ENCODE data around the gene SRA1. TPM values are rescaled to one million over a fixed set of nuclear protein-coding genes. Genes with fewer than 3 reads are reported as not detected.
"Not testable (repeated sequence)": the region's sequence is repeated elsewhere in the genome, so short reads cannot be mapped to it uniquely, and the experiment has no call there.

The SRA1 gene
- 31.8 and 34.6 TPM in 2 replicates for total RNA-seq
- long read RNA-seq, transcript SRA1-201 (5 exons, 2,107 nt), result major isoform, 25 of 42 reads
- long read RNA-seq, transcript SRA1-205 (4 exons, 1,466 nt), result minor isoform, 12 of 42 reads
- long read RNA-seq, partial matches to known transcripts, result 1 of 42 reads
- long read RNA-seq, other reads (novel, unspliced or antisense), result 2 of 42 reads

DNA sequence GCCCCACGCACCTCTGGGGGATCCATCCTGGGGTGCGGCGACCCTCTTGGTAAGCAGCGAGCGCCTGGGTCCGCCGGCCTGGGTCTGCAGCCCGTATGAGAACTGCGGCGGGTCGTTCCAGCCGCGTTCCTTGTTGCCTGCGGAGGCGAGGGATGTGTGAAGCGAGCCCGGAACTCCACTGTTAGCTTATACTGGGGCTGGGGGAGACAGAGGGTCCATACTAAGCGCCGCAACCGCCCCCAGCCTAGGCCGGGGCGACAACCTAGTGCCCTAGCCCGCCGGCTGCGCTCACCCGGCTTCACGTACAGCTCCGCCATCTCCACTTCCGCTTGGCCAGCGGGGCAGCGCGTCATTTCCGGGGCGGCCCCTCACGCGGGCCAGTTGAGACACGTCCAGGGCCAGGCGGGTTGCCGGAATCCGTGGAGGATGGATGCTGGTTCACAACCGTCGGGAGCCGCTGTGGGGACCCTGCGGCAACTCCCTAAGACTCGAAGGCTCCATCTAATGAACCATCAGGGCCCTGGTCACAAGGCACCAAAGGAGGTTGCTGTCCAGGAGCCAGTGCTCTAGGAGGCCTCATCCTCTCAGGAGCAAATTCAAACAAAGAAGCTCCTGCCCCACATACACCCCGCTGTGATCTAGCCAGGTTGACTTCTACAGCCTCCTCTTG is at the start of gene SRA1:
Gene SRA1, minus strand, starts transcription at position 338 of the 670 bp plus-strand sequence. Its CDS starts 21 bp downstream, at position 317.
- Mint-ChIP-seq H3K4me1 (ENCODE audit: low read depth) (peaks cover 21% of the 10 kb centered on the region), H3K27me3 (no peaks in the 10 kb centered on the region), H3K27ac (peak within 1 kb of the TSS; percentile 98), H3K4me3 (ENCODE audit: low read depth) (peak within 1 kb of the TSS; percentile 92), H3K9me3 (ENCODE audit: low read depth) (no peaks in the 10 kb centered on the region), H3K36me3 (ENCODE audit: insufficient read depth) (peaks cover 6% of the 10 kb centered on the region)
- DNase-seq (ENCODE audit: low spot score, unreplicated experiment), result peak; percentile 84
- TF ChIP-seq, protein P1, sequence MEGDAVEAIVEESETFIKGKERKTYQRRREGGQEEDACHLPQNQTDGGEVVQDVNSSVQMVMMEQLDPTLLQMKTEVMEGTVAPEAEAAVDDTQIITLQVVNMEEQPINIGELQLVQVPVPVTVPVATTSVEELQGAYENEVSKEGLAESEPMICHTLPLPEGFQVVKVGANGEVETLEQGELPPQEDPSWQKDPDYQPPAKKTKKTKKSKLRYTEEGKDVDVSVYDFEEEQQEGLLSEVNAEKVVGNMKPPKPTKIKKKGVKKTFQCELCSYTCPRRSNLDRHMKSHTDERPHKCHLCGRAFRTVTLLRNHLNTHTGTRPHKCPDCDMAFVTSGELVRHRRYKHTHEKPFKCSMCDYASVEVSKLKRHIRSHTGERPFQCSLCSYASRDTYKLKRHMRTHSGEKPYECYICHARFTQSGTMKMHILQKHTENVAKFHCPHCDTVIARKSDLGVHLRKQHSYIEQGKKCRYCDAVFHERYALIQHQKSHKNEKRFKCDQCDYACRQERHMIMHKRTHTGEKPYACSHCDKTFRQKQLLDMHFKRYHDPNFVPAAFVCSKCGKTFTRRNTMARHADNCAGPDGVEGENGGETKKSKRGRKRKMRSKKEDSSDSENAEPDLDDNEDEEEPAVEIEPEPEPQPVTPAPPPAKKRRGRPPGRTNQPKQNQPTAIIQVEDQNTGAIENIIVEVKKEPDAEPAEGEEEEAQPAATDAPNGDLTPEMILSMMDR (IDR thresholded peaks at IDR 0.05; ENCODE audit: unreplicated experiment), result no peak

DNA sequence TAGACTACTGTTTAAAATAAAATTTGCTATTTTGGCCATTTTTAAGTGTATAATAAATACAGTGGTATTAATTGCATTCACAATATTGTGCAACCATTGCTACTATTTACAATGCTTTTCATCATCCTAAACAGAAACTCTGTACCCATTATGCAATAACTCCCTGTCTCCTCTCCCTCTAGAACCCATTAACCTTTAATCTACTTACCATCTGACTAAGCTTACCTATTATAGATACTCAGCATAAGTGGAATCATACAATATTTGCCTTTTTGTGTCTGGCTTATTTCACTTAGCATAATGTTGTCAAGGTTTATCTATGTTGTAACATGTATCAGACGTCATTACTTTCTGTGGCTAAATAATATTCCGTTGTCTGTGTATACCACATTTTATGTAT is 49.8 kb upstream of the SRA1 start:
- H3K4me3 Mint-ChIP-seq (ENCODE audit: low read depth), result no peak overlapping the region
- no peaks in the 10 kb centered on the region for H3K36me3 Mint-ChIP-seq (ENCODE audit: insufficient read depth)
- no peaks in the 10 kb centered on the region for H3K4me1 Mint-ChIP-seq (ENCODE audit: low read depth)
- DNase-seq (ENCODE audit: low spot score, unreplicated experiment), result no peak
- no peak overlapping the region for H3K27ac Mint-ChIP-seq
- TF ChIP-seq, protein P1 (IDR thresholded peaks at IDR 0.05; ENCODE audit: unreplicated experiment), result no peak
- no peaks in the 10 kb centered on the region for H3K27me3 Mint-ChIP-seq
- H3K9me3 Mint-ChIP-seq (ENCODE audit: low read depth), result peaks cover 11% of the 10 kb centered on the region

DNA sequence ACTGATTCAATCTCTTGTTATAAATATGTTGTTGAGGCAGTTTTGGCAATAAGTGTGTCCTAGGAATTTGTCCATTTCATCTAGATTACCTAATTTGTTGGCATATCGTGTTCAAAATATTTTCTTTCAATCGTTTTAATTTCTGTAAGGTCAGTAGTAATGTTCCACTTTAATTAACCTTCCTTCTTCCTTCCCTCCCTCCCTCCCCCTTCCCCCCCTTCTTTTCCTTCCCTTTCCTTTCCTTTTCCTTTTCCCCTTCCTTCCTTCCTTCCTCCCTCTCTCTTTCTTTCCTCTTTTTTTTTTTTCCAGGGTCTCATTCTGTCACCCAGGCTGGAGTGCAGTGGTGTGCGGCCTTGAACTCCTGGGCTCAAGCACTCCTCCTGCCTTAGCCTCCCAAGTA is 48.6 kb upstream of the SRA1 start:
- TF ChIP-seq, protein P1 (IDR thresholded peaks at IDR 0.05; ENCODE audit: unreplicated experiment), result no peak
- no peak overlapping the region for H3K27ac Mint-ChIP-seq
- H3K4me1 Mint-ChIP-seq (ENCODE audit: low read depth), result no peaks in the 10 kb centered on the region
- peaks cover 4% of the 10 kb centered on the region for H3K9me3 Mint-ChIP-seq (ENCODE audit: low read depth)
- no peaks in the 10 kb centered on the region for H3K36me3 Mint-ChIP-seq (ENCODE audit: insufficient read depth)
- no peak for DNase-seq (ENCODE audit: low spot score, unreplicated experiment)
- no peak overlapping the region for H3K4me3 Mint-ChIP-seq (ENCODE audit: low read depth)
- H3K27me3 Mint-ChIP-seq, result no peaks in the 10 kb centered on the region

DNA sequence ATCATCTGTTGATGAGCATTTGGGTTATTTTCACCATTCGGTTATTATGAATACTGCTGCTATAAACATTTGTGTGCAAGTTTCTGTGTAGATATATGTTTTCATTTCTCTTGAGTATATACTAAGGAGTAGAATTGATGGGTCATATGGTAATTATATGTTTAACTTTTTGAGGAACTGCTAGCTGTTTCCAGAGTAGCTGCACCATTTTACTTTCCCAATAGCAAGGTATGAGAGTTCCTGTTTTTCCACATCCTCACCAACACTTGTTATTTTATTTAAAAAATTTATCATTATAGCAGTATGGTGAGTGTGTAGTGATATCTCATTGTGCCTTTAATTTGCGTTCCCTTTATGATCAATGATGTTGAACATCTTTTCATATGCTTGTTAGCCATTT is 46.5 kb upstream of the SRA1 start:
- Mint-ChIP-seq H3K27ac (no peak overlapping the region), H3K27me3 (no peaks in the 10 kb centered on the region), H3K36me3 (ENCODE audit: insufficient read depth) (no peaks in the 10 kb centered on the region), H3K4me1 (ENCODE audit: low read depth) (no peaks in the 10 kb centered on the region), H3K9me3 (ENCODE audit: low read depth) (no peaks in the 10 kb centered on the region), H3K4me3 (ENCODE audit: low read depth) (no peak overlapping the region)
- DNase-seq (ENCODE audit: low spot score, unreplicated experiment), result no peak
- TF ChIP-seq, protein P1 (IDR thresholded peaks at IDR 0.05; ENCODE audit: unreplicated experiment), result no peak

DNA sequence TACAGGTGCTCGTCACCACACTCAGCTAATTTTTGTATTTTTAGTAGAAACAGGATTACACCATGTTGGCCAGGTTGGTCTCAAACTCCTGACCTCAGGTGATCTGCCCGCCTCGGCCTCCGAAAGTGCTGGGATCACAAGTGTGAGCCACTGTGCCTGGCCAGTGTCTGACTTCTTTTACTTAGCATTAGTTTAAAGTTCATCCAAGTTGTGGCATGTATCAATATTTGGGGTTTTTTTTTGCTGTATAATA is 46.1 kb upstream of the SRA1 start:
- not testable (repeated sequence) for H3K27me3 Mint-ChIP-seq; H3K4me3 Mint-ChIP-seq (ENCODE audit: low read depth); H3K27ac Mint-ChIP-seq; H3K9me3 Mint-ChIP-seq (ENCODE audit: low read depth); DNase-seq (ENCODE audit: low spot score, unreplicated experiment); H3K36me3 Mint-ChIP-seq (ENCODE audit: insufficient read depth); H3K4me1 Mint-ChIP-seq (ENCODE audit: low read depth)

DNA sequence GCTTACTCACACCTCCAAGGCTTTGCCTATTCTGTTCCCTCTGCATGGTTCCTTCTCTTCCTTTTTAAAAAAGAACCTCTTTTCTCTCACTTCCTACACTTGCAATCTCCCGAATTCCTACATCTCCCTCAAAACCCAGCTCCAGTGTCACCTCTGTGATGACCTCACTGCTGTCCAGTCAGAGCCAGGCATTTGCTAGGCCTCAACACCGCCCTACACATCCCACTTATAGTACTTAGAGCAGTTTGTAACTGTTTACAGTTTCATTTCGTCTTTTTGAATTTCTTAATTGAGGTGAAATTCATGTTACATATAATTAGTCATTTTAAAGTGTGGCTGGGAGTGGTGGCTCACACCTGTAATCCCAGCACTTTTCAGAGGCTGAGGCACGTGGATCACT is 44.9 kb upstream of the SRA1 start:
- Mint-ChIP-seq H3K9me3 (ENCODE audit: low read depth) (no peaks in the 10 kb centered on the region), H3K27ac (no peak overlapping the region), H3K4me3 (ENCODE audit: low read depth) (no peak overlapping the region), H3K4me1 (ENCODE audit: low read depth) (no peaks in the 10 kb centered on the region), H3K36me3 (ENCODE audit: insufficient read depth) (no peaks in the 10 kb centered on the region), H3K27me3 (no peaks in the 10 kb centered on the region)
- TF ChIP-seq, protein P1 (IDR thresholded peaks at IDR 0.05; ENCODE audit: unreplicated experiment), result no peak
- no peak for DNase-seq (ENCODE audit: low spot score, unreplicated experiment)

All from progenitor cell of endocrine pancreas (in vitro differentiated cells).